Measurements from ENCODE around the gene EIF5.
A peak's percentile ranks its signal among the peaks of the same experiment; 100 is the strongest.

EIF5 gene

DNA sequence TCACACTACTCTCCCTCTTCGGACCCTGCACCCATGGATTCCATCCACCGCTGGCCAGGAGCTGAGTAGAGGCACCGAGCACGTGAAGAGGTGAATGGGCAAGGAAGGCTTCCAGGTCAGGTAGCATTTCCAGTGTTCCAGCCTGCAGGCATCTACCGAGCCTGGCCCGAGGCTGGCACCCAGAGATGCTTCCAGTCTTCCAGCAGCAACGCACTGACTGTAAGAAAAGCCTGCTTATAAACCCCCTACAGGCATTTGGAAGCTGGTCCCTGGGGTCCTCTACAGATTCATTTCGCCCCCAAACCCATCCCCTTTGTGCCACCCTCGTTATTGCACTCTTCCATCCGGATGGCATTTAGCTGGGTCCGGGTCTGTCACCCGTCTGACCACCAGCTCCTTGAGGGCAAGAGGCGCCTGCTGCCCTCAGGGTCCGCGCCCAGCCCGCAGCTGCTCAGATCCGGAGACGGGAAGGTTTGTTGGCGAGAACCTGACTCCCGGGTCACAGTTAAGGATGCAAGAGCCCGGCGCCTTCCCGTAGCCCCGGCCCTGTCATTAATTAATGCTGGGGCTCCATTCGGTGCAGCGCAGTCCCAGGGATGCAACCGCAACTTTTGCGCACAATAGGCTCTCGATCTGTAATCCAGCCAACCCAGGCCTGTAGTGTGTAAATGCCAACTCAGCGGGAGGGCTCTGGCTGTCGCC, 50.6 kb downstream of the EIF5 start:
- in situ Hi-C loops (cut with HindIII; ENCODE audit: low sequenced_read_pairs): no loop called here
- no peak for DNase-seq (ENCODE audit: low read depth)
- peak overlapping the region; percentile 99 for H3K4me3 ChIP-seq (ENCODE audit: low read depth, low read length)
- TF ChIP-seq, protein P1, sequence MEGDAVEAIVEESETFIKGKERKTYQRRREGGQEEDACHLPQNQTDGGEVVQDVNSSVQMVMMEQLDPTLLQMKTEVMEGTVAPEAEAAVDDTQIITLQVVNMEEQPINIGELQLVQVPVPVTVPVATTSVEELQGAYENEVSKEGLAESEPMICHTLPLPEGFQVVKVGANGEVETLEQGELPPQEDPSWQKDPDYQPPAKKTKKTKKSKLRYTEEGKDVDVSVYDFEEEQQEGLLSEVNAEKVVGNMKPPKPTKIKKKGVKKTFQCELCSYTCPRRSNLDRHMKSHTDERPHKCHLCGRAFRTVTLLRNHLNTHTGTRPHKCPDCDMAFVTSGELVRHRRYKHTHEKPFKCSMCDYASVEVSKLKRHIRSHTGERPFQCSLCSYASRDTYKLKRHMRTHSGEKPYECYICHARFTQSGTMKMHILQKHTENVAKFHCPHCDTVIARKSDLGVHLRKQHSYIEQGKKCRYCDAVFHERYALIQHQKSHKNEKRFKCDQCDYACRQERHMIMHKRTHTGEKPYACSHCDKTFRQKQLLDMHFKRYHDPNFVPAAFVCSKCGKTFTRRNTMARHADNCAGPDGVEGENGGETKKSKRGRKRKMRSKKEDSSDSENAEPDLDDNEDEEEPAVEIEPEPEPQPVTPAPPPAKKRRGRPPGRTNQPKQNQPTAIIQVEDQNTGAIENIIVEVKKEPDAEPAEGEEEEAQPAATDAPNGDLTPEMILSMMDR (IDR thresholded peaks at IDR 0.05; ENCODE audit: low read depth, low read length, missing control alignments): no peak

GRCh38 chr14:103385152-103385928, 51.3 kb downstream of the EIF5 start, which contains the start of gene MARK3:
TSS of gene MARK3 (plus strand) at chr14:103385415. CDS start at chr14:103386030, 615 bp downstream.
- peak within 1 kb of the TSS; percentile 99 for H3K4me3 ChIP-seq (ENCODE audit: low read depth, low read length)
- in situ Hi-C loops (cut with HindIII; ENCODE audit: low sequenced_read_pairs): no loop called here
- TF ChIP-seq, protein P1 (IDR thresholded peaks at IDR 0.05; ENCODE audit: low read depth, low read length, missing control alignments): peak; percentile 6
- peak; percentile 94 for DNase-seq (ENCODE audit: low read depth)

GRCh38 chr14:103385929-103386712, 52.1 kb downstream of the EIF5 start:
- TF ChIP-seq, protein P1 (IDR thresholded peaks at IDR 0.05; ENCODE audit: low read depth, low read length, missing control alignments): no peak
- no peak for DNase-seq (ENCODE audit: low read depth)
- peak overlapping the region; percentile 99 for H3K4me3 ChIP-seq (ENCODE audit: low read depth, low read length)
- in situ Hi-C loops (cut with HindIII; ENCODE audit: low sequenced_read_pairs): no loop called here

GRCh38 chr14:103386713-103387329, 52.8 kb downstream of the EIF5 start:
- DNase-seq (ENCODE audit: low read depth): no peak
- TF ChIP-seq, protein P1 (IDR thresholded peaks at IDR 0.05; ENCODE audit: low read depth, low read length, missing control alignments): no peak
- in situ Hi-C loops (cut with HindIII; ENCODE audit: low sequenced_read_pairs): no loop called here
- peak overlapping the region; percentile 99 for H3K4me3 ChIP-seq (ENCODE audit: low read depth, low read length)

- no peak for DNase-seq (ENCODE audit: low read depth)
- H3K4me3 ChIP-seq (ENCODE audit: low read depth, low read length): no peak overlapping the region
- in situ Hi-C loops (cut with HindIII; ENCODE audit: low sequenced_read_pairs): no loop called here
These were observed 54.6 kb downstream of the EIF5 start for GRCh38 chr14:103388664-103389063.

More at GRCh38 chr14:103388664-103389063, 54.6 kb downstream of the EIF5 start:
- TF ChIP-seq, protein P1 (IDR thresholded peaks at IDR 0.05; ENCODE audit: low read depth, low read length, missing control alignments): no peak

Measured in astrocyte of the cerebellum (primary cell).